ENCODE measurements around the gene MMP25.

MMP25 gene

DNA sequence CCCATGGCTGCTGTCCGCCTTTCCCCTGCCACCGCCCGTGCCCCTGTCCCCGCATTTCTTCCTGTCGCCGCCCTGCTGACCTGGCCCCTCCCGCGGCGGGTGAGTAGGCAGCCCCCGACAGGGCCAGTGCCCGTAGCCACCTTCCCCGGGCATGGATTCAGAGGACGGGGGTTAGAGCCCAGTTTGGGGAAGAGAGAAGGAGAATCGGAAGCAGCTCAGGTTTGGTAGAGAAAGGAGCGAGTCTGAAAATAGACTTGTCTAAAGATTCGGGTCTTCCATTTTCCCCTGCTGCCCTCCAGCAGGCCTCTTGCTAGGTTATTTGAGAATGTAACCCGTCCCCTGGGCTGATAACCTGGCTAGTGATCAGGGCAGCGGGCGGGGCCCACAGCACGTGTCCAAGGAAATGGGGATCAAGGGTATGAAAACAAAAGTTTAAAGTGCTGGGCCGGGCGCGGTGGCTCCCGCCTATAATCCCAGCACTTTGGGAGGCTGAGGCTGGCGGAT lies 41.5 kb upstream of the MMP25 start:
- Histone ChIP-seq H3K79me2 (ENCODE audit: insufficient read depth, low read length) (no peaks in the 10 kb centered on the region), H2AFZ (ENCODE audit: low read depth, low read length, severe bottlenecking) (no peak overlapping the region), H3K27me3 (ENCODE audit: low read length) (no peaks in the 10 kb centered on the region), H3K4me3 (ENCODE audit: insufficient read depth, low read length, poor library complexity, severe bottlenecking) (peak overlapping the region; percentile 46), H3F3A (ENCODE audit: insufficient read depth) (no peaks in the 10 kb centered on the region), H3K9me2 (replicated peaks; ENCODE audit: insufficient read depth, low read length) (no peaks in the 10 kb centered on the region), H4K20me1 (ENCODE audit: low read depth, low read length) (no peaks in the 10 kb centered on the region), H3K4me2 (ENCODE audit: low read depth, low read length, poor library complexity, severe bottlenecking) (peak overlapping the region; percentile 52), H3K9me3 (ENCODE audit: insufficient read depth, low read length) (no peaks in the 10 kb centered on the region), H3K36me3 (ENCODE audit: low read length) (no peaks in the 10 kb centered on the region), H3K9ac (ENCODE audit: low read length) (peak overlapping the region; percentile 26; the same call in 1 of the 2 replicates), H3K27ac (ENCODE audit: low read depth, low read length) (no peak overlapping the region)
- TF ChIP-seq EZH2phosphoT487 (conservative IDR thresholded peaks at IDR 0.05; ENCODE audit: low read length), result no peak
- TF ChIP-seq, protein P1, sequence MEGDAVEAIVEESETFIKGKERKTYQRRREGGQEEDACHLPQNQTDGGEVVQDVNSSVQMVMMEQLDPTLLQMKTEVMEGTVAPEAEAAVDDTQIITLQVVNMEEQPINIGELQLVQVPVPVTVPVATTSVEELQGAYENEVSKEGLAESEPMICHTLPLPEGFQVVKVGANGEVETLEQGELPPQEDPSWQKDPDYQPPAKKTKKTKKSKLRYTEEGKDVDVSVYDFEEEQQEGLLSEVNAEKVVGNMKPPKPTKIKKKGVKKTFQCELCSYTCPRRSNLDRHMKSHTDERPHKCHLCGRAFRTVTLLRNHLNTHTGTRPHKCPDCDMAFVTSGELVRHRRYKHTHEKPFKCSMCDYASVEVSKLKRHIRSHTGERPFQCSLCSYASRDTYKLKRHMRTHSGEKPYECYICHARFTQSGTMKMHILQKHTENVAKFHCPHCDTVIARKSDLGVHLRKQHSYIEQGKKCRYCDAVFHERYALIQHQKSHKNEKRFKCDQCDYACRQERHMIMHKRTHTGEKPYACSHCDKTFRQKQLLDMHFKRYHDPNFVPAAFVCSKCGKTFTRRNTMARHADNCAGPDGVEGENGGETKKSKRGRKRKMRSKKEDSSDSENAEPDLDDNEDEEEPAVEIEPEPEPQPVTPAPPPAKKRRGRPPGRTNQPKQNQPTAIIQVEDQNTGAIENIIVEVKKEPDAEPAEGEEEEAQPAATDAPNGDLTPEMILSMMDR (IDR thresholded peaks at IDR 0.05; ENCODE audit: insufficient read depth, low read length, poor library complexity, severe bottlenecking), result no peak

DNA sequence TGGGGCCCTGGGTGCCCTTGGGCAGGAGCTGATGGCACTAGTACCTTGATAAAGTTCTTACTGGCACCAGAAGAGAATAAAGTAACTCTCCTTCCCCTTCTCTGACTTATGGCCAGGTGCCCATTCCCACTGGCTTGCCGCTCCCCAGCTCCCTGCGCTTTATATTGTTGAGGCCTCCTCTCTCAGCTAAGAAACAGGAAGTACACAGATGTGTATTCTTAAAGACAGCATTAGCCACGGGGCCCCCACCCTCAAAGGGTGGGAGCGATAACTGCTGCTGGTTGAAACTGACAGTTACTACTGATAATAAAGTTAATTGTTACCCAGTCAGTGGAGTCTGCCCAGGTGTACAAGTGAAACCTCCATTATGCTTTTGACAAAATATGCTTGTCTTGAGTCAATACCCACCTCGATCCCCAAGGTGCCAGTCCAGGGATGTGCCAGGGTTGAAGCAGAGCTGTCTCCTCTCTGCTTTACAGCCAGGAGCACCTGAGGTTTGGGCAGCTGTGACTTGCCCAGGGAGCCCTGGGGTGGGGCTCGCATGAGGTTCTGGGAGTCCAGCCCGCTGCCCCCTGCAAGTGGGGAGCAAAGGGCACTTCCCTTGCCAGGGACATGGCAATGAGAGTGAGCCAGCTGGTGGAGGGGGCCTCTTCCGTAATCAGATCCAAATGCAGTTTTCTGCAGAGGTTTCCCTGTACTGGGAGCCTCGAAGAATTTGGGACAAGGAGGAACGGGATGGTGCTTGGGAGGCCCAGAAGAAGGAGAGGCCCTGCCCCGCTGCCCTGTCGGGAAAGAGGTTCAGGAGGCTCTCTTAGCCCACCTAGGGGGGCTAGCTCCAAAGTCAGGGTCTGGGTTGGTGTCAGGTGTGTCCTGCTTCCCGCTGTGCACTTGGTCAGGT lies 39.1 kb upstream of the MMP25 start:
- TF ChIP-seq EZH2phosphoT487 (conservative IDR thresholded peaks at IDR 0.05; ENCODE audit: low read length), result no peak
- TF ChIP-seq, protein P1 (IDR thresholded peaks at IDR 0.05; ENCODE audit: insufficient read depth, low read length, poor library complexity, severe bottlenecking), result no peak
- H4K20me1 ChIP-seq (ENCODE audit: low read depth, low read length), result no peaks in the 10 kb centered on the region

DNA sequence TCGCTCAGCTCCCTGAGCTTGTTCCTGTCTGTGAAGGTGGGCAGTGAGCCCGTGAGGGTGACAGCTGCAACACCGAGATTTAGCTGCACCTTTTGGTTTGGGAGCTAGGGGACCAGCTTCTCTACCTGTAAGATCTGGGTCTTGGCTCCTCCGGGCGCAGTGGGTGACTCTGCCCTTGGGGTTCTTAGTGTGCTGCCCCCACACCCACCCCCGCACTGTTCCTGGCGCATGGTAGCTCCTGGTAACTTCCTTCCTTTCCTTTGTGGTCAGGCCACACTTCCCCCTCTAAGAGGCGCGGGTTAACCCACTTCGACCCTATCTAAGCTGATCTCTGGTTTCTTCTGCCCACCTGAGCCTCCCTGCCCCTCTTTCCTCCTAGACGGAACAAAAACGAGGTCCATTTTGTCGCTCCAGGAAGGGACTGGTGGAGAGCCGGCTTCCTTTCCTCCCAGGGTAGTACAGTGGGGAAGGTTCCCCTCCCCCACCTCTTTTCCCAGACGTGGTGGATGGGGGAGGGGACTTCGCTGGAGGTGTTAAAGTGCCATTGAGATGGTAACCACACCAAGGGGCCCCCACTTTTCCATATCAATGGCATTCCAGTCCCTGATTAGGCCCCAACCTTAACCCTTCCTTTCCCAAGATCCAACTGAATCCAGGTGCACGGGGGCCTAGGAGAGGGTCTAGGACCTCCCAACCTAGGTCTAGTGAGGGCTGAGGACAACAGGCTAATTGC lies 38.2 kb upstream of the MMP25 start:
- no peaks in the 10 kb centered on the region for H3K27me3 ChIP-seq (ENCODE audit: low read length)
- no peaks in the 10 kb centered on the region for H3K36me3 ChIP-seq (ENCODE audit: low read length)
- no peaks in the 10 kb centered on the region for H3K9me2 ChIP-seq (replicated peaks; ENCODE audit: insufficient read depth, low read length)
- H2AFZ ChIP-seq (ENCODE audit: low read depth, low read length, severe bottlenecking), result no peak overlapping the region
- no peak overlapping the region for H3K9ac ChIP-seq (ENCODE audit: low read length)
- H3K79me2 ChIP-seq (ENCODE audit: insufficient read depth, low read length), result no peaks in the 10 kb centered on the region
- TF ChIP-seq EZH2phosphoT487 (conservative IDR thresholded peaks at IDR 0.05; ENCODE audit: low read length), result no peak
- TF ChIP-seq, protein P1 (IDR thresholded peaks at IDR 0.05; ENCODE audit: insufficient read depth, low read length, poor library complexity, severe bottlenecking), result no peak
- no peaks in the 10 kb centered on the region for H4K20me1 ChIP-seq (ENCODE audit: low read depth, low read length)
- H3K27ac ChIP-seq (ENCODE audit: low read depth, low read length), result no peak overlapping the region
- no peaks in the 10 kb centered on the region for H3F3A ChIP-seq (ENCODE audit: insufficient read depth)
- no peak overlapping the region for H3K4me2 ChIP-seq (ENCODE audit: low read depth, low read length, poor library complexity, severe bottlenecking)
- no peaks in the 10 kb centered on the region for H3K9me3 ChIP-seq (ENCODE audit: insufficient read depth, low read length)
- no peak overlapping the region for H3K4me3 ChIP-seq (ENCODE audit: insufficient read depth, low read length, poor library complexity, severe bottlenecking)

More for the DNA sequence above, 39.1 kb upstream of the MMP25 start:
- H3K9ac ChIP-seq (ENCODE audit: low read length), result no peak overlapping the region
- no peaks in the 10 kb centered on the region for H3K9me3 ChIP-seq (ENCODE audit: insufficient read depth, low read length)
- no peaks in the 10 kb centered on the region for H3K36me3 ChIP-seq (ENCODE audit: low read length)
- no peaks in the 10 kb centered on the region for H3K9me2 ChIP-seq (replicated peaks; ENCODE audit: insufficient read depth, low read length)
- no peaks in the 10 kb centered on the region for H3K27me3 ChIP-seq (ENCODE audit: low read length)
- no peaks in the 10 kb centered on the region for H3F3A ChIP-seq (ENCODE audit: insufficient read depth)
- no peak overlapping the region for H2AFZ ChIP-seq (ENCODE audit: low read depth, low read length, severe bottlenecking)
- H3K79me2 ChIP-seq (ENCODE audit: insufficient read depth, low read length), result no peaks in the 10 kb centered on the region
- no peak overlapping the region for H3K4me3 ChIP-seq (ENCODE audit: insufficient read depth, low read length, poor library complexity, severe bottlenecking)
- no peak overlapping the region for H3K4me2 ChIP-seq (ENCODE audit: low read depth, low read length, poor library complexity, severe bottlenecking)
- H3K27ac ChIP-seq (ENCODE audit: low read depth, low read length), result no peak overlapping the region
